HuH-7.5 (cell line): ENCODE data around the gene PACSIN3.
A peak's percentile ranks its signal among the peaks of the same experiment; 100 is the strongest.

Source experiments
- DNase-seq: peaks from one replicate; pipeline ENCODE4 v3.0.0; 2011; ENCODE audit warnings: low spot score

The PACSIN3 gene

DNA sequence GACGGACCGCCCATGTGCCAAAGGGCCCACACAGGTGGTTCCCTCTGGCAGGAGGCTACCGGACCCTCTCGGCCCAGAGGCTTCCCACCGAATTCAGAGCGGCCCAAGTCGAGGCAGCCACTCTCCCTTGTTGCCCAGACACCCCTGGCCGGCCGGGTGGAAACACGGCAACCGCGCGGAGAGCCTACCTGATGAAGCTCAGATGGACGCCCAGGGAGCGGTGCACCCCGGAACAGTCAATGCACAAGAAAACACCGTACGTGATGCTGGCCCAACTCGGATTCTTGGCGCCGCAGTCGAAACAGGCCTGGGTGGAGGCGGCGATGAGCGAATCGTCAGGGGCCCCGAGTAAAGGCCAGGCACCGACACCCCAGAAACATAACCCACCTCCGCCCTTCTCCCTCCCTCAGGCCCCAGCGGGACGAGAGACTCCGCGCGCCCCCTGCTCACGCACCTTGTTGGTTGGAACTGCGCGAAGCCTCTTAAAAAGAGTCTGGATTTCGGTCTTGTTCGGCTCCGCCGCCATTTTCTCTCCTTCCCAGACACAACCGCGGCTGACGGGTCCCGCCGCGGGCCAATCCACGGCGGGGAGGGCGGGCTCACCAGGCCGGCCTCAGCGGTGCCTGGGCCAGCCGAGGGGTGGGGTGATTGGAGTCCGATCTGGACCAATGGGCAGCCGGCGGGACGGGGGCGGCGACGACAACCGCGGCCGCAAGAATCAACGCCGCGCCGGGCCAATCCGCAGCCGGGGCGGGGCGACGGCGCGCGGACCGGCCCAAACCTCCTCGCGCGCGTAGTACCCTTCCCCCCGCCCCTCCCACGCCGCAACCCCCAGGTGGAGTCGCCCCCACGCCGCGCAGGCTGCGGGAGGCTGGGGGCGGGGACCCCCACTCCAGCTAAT lies 9.7 kb downstream of the PACSIN3 start, which contains the start of gene ARFGAP2:
Gene ARFGAP2, minus strand, starts transcription at position 552 of the 901 bp plus-strand sequence. Its CDS starts 26 bp downstream, at position 526.
- DNase-seq, result peak; percentile 99

DNA sequence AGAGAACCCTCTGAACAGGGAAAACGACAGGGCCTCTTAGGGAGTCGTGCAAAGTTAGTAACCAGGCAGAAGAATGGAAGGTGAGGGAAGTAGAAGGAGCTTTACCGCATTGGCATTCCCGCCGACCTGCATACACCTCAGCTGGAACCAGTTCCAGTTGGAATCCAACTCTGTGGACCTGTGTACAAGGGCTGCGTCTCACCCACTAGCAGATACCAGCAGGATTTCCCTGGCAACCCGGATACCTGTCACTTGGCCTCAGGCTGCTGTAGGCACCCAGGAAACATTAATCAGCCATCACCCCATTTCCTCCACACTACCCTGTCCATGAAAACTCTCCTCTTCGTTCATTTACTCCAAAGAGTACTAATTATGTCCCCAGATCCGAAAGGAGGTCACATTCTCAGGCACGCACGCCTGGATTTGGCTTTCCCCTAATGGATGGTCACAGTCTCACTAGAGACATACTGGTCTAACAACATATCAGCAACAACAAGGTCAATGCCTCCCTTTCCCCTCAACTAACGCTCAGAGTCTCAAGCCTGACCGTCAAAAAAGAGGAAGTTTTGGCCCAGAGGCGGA lies 10.4 kb downstream of the PACSIN3 start:
- DNase-seq, result no peak

DNA sequence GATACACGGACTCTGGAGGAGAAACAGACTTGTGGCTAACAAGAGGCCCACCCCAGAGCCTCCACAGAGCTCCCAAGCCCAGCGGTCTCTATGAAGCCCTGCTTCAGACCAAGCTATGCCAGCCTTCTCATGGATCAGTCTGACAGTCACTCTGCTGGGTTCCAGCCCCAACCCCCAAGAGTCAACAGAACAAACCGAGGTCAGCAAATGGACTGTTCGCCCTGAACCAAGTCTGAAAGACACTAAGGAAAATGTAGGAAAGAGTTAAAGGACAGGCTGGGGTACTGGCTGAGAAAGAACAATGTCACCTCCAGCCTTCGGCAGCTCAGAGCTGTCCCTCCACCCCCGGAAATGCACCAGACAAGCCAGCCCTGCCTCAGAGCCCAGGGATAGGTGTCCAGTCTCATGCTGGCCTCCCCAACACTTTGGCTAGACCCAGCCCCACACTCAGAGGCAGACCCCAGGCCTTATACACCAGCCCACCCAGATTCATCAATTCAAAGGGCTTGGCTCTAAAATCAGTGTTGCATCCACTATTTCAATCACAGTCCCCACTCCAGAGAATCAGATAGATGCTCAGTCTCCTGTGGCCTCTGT lies 13.4 kb downstream of the PACSIN3 start:
- DNase-seq, result no peak

DNA sequence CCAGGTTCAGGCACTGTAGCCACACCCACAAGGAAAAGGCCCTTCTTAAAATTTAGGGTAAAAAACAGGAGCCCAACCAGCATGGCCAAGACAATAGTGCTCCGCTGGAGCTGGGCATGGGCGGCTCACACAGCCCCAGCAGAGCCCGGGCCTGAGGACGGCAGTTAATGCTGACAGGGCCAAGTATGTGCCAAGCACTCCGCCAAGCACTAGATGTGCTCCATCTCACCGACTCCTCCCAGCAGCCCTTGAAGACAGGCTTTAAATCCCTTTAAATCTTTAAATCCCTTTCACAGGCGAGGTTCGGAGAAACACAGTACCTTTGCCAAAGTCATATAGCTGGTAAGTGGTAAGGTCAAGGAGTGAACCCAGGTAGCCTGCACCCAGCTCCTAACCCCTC lies 14.4 kb downstream of the PACSIN3 start:
- DNase-seq, result no peak

DNA sequence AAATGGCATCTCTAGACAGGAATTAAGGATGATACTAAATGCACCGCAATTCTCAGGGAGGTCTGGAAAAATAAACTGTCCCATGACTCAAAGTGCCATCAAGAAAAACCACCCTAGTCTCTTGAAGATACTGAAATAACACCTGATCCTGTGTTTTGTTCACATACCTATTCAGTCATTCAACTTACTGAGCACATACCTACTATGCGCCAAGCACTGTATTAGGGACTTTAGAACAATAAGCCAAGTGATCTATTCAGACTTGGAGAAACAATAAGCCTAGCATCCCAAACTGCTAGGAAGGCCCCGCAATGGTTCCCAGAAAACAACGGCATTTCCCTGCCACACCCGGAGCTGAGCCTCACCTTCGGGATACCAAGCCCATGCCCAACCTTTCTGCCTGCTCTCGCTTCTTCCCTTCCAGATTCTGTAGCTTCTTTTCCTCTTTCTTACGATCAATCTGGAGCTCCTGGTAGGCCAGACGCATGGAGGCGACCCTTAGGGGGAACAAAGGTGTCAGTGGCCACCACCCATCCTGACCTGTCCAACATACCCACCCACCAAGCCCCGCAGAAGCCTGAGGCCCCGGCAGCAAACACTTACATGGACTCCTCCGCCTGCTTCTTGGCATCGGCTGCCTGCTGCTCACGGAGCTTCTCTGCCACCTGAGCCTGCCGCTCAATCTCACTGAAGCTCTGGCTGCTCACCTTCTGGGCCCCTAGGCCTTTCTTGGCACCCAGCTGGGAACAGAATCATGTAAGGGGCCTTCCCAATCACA lies 15.0 kb downstream of the PACSIN3 start:
- no peak for DNase-seq

DNA sequence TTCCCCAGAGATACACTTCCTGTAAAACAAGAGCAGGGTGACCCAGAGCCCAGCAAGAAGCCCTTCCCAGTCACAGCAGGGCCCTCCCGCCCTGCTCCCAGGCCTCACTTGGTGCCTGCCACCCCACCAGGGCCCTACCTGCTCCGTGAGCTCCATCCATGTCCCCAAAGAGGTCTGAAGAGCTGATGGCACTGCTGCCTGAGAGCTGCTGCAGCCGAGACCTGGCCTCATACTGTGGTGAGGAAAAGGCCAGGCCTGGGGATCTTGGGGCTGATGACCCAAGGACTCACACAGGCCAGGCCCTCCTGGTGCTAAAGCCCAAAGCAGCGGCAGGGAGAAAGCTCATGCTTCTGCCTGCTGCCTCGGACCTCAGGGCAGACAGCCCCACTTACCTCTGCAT lies 19.9 kb downstream of the PACSIN3 start:
- DNase-seq, result no peak

DNA sequence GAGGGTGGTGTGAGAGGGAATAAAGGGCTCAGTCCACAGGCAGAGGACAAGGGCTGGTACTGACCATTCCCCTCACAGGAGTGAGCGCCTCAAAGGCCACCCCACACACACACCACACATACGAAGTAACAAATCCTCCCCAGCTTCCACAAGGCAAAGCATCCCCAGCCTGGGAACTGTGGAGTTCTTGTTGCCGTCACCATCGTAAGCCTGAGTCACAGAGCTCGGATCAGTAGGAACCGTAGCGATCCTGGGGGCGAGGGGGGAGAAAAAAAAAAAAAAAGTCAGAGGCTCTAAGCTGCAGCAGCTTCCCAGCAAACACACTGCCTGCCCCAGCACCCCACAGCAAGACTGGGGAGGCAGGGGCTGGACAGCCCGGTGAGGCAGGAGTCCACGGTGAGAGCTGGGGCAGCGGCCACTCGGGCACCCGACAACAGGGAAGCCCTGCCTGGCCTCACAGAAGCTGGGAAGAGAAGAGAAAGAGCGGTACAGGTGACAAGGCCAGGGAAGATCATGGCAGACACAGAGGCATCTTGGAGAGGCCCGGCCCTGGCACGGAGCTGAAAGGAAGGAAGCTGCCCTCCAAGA lies 20.9 kb downstream of the PACSIN3 start:
- no peak for DNase-seq

DNA sequence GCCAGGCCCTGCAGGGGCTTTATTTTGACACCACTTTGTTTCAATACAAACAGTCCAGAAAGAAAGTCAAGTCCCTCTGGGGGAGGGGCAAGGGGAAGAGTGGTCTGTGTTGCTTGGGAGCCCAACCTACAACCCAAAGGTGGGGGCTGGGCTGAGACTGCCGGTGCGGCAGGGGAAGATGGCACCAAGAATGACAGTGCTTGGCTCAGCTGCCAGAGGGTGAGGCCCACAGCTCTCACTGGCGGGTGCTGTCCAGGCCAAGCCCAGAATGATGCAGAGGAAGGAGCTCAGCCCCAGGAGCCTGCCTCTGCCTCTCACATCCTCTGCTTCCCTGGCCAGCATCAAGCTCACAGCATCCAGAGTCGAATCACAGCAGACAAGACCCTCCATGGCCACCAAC lies 21.9 kb downstream of the PACSIN3 start:
- no peak for DNase-seq

DNA sequence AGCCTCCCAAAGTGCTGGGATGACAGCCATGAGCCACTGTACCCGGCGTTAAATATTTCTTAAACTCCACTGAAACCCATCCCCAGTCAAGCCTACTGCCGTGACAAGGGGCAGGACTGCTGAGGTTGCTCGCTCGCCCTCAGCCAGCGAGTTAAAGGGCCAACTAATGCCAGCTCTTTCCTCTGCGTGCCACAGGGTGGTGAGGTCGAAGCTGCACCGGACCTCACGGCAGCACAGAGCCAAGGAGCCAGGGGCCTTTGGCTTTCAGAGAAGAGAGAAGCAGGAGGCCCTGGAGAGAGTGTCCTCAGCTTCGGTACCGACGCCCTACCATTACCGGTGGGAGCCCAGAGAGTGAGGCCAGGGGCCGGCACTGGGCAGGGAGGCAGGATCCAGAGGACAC lies 22.3 kb downstream of the PACSIN3 start:
- no peak for DNase-seq

DNA sequence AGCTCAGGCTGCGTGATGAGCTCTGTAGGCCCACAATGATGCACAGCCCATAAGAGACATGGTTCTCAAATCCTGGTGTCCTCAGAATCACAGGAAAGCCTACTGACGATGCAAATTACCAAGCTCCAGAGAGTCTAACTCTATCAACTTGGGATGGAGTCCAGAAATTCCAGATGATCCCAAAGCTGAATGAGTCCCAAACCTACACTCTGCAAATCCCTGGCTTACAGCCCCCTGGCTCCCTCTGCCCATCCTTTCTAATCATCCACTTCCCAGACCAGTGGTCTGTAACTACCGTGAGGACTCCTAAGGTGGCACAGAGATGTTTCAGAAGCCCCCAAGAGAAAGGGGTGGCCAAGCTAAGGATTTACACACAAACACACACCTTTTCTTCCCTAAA lies 23.0 kb downstream of the PACSIN3 start:
- DNase-seq, result no peak

DNA sequence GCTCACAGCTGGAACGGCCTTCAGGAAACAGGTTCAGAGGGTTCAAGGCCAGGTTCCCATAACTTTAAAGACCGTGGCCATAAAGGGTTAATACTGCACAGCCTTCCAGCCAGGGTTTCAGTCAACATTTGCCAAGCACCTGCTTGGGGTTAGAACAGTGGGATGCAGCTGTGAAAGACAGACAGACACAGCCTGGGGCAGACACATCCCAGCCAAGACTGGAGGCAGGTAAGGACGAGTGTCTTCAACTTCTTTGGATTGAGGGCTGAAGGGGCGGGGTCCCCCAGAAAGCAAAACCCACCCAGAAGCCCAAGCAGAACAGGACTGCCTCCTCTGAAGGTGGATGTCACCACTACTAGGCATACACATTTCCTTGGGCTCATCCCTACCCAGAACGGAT lies 23.8 kb downstream of the PACSIN3 start:
- DNase-seq, result no peak

DNA sequence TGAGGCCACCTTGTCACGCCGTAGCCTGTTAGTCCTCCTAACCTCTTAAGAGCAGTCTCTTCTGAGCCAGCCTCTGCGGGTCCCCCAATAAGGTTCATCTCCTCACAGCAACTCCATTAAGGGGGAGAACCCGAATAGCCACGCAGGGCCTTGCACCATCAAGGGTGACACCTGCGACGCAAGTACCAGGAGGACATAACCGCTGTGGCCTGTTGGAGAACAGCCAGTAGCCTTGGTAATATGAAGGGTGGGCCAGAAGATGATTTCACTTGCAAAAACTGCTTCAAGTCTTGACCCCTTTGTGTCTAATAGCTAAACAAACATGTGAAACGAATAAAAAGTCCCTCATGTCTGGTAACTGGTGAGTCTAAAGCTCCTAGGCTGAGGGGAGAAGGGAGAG lies 24.3 kb downstream of the PACSIN3 start:
- DNase-seq, result no peak

DNA sequence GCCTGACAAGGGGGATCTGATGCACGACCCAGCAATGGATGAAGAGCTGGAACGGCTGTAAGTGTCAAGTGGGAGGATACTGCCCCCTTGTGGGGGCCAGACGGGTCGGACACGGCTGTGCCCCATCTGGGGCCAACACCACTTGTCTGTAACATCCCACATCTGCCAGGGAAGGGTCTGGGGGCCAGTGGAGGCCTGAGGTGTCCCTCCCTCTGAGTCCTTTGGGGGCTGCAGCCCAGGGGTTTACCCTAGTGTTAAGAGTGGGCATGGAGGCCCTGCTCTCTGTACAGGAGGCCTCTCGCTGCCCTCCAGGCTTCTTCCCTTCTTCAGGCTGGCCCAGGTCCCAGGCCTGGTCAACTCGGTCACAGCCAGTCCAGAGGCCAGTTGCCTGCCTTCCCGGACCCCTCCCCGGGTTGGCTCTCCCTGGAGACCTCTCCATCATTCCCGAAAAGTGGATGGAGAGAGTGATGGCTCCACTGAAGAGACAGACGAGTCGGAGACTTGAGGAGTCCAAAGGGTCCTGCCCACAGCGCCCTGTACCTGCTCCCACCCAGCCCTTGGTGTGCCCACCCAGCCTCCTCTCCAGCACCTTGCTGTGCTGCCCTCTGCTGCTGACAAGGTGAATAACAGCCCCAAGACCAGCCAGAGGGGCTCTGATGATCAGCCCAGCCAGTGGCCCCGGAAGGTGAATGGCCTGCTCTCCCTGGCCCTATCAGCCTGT lies 24.9 kb downstream of the PACSIN3 start:
- peak; percentile 93 for DNase-seq

DNA sequence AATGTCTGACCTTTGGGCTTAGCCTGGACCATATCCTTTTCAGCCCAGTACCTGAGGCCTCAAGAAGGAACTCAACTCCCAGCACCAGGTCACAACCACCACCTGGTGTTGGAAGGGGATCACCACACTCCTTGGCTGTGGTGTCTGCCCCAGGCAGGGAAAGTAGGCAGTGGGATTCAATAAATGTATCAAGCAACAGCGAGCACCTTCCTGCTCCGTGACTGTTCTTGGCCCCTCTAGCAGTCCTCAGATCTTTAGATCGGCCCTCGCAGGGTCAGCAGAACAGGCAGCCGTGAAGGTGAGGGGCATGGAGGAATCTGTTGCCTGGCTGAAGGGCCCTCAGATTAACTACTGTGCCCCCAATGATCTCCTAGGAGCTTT lies 25.5 kb downstream of the PACSIN3 start:
- DNase-seq, result no peak

DNA sequence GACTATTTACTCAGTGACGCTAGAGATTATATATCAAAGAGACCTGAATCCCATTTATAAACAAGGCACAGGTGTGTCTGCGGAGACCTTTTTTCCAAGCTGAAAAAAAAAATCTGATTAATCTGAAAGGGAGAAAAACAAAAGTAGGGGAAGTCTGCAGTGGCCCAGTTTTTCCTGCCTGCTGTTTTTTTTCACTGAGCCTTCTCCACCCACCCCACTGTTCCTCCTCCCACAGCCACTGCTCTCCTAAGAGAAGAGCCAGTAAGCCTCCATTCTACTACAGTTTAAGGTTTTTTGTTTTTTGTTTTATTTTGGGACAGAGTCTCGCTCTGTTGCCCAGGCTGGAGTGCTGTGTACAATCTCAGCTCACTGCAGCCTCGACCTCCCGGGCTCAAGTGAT lies 28.0 kb downstream of the PACSIN3 start:
- no peak for DNase-seq

DNA sequence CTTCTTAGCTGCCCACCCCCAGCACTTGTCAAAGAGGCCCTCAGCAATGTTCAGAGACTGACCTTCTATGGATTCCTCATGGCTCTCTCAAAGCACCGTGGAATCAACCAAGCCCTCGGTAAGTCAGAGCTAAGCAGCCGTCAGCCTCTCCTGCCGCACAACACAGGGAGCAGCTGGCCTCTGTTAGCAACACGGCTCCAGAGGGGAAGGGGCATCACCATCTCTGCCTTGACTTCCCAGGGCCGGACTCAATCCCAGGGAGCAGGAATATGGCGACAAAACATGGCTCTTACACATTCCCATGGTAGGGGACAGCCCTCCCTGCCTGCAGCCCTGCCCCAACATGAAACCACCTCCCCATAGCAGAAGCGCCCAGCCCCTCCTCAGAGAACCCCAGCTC lies 28.4 kb downstream of the PACSIN3 start:
- no peak for DNase-seq

DNA sequence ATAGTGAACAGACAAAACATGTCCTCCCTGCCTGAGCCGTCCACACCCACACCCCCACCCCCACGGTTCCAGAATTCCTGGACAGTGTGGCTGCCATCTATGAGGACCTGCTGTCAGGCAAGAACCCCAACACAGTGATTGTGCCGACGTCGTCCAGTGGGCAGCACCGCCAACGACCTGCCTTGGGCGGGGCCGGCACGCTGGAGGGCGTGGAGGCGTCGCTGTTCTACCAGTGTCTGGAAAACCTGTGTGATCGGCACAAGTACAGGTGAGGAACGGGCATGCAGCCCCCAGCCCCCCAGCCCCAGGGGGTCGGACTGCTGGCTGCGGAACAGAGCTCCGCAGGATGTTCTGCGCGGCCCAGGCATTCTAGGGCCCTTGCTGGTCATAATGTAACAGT lies 29.3 kb downstream of the PACSIN3 start:
- no peak for DNase-seq

DNA sequence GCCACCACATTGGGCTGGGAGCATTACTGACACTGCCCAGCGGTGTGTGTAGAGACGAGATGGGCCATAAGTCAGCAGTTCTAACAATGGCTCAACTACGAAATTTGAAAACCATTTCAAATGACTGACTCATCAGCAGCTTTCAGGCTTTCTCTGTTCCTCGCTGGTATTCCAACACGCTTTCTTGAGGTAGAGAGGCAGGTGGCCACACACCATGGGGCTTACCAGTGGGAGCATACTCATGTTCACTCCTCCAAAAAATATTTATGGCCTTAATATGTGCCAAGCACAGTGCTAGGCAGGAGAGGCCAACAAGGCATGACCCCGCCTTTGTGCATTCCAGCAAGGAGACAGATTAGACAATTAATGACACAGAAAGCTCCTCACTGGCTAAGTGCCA lies 29.9 kb downstream of the PACSIN3 start:
- DNase-seq, result no peak

DNA sequence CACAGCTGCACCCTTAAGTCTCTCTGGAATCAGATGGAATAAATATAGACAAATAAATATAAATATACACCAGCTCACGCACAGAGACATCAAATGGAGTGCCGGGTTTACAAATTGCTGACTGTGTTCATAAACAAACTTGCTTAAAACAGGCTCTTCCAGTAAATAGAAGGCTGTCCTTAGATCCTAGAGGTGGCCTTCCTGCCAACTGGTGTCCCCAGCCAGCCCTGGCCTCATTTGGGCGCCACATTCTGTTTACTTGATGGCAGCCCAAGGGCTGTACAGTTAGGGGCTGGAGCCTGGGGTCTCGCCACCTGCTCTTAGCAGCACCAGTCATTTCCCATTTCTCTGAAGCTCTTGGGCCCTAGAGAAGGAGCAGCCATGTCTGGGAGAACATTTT lies 30.4 kb downstream of the PACSIN3 start:
- no peak for DNase-seq

DNA sequence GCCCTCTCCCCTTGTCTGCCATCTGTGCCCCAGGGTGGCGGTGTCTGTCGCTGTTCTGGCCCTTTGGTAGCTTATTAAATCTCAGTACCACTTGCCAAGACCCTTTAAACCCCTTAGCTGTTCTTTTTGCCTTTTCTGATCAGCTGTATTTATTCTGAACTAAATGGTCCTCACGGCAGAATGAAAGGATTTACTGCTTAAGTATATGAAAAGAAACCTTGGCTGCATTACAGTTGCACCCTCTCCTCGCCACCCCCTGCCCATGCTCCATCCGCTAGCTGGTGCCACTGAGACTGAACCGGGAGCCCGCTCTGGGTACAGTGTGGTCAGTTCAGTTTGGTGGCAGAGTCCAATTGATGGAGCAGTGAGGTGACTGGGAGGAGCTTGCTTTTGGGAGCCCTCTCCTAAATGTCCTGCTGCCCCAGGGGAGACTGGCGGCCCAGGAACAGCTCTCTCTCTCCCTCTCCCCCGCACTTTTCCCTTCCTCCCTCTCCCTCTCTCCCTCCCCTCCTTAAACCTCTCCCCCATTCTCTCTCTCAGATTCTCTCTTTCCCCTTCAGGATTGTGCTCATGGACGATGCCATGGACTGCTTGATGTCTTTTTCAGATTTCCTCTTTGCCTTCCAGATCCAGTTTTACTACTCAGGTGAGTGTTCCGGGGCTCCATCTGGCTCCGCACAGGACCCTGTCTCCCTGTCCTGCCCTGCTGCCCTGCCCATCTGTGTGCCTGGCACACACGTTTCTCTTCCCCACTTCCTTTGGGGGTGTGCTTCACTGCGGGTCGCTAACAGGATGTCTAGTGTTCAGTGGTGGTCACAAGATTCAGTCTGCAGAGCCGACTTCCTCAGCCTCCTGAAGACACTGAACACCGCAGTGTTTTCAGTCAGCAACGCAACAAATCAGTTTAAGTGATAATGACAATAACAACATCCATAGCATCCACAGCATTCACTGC lies 31.3 kb downstream of the PACSIN3 start:
- no peak for DNase-seq
